GM12891 (cell line): Measurements from ENCODE around the gene PLEKHM2.

Source experiments
- PAX5 ChIP-seq: IDR thresholded peaks from 2 replicates; pipeline ENCODE4 v1.6.1; 2011; ENCODE audit warnings: low read length, moderate library complexity, mild to moderate bottlenecking; ENCODE audit not compliant: insufficient read depth, severe bottlenecking
- POLR2A ChIP-seq: IDR thresholded peaks from 2 replicates; pipeline ENCODE4 v1.6.1; 2011; ENCODE audit warnings: low read depth, low read length, control low read depth
- POLR2AphosphoS5 ChIP-seq: IDR thresholded peaks from 2 replicates; pipeline ENCODE4 v1.6.1; 2011; ENCODE audit warnings: low read depth, low read length, control low read depth
- POU2F2 ChIP-seq: IDR thresholded peaks from 2 replicates; pipeline ENCODE4 v1.6.1; 2011; ENCODE audit warnings: low read depth, mild to moderate bottlenecking, control low read depth, low read length, moderate library complexity
- TAF1 ChIP-seq: IDR thresholded peaks from 2 replicates; pipeline ENCODE4 v1.6.1; 2011; ENCODE audit warnings: low read depth, low read length, control low read depth

DNA sequence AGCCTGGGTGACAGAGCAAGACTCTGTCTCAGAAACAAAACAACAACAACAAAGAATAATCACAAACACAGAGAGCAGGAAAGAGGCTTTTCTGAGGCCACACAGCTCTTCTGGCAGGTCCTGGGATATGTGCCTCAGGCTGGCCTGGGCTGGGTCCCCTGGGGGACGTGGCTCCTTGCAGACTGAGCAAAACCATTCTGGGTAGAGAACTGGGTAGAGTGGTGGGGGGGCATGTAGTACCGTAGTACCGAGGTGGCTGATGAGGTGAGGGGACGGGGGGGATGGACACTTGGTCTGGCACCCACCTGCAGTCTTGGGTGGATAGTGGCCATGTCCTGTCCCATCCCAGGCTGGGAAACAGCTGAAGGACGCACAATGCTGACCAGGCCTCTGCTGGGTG lies 64.1 kb downstream of the PLEKHM2 start:
- TF ChIP-seq POLR2A (no peak), PAX5 (no peak), TAF1 (no peak), POLR2AphosphoS5 (no peak), POU2F2 (no peak)
